Peyer's patch (tissue), 4 donors: ENCODE results near the gene SLC16A12.

Experiments used
- CTCF ChIP-seq, 6 experiments: fragments of 450-650 bp in 4 of 6; fragments of 200-600 bp in 2 of 6; sonication (generic) in 1 of 6; IDR thresholded peaks; one replicate each; pipeline ENCODE4 v1.5.1; 2017 to 2019; ENCODE audit warnings: antibody characterized with exemption in 6 of 6, mild to moderate bottlenecking in 3 of 6, moderate library complexity in 1 of 6
- POLR2A ChIP-seq, 2 donors: fragments of 450-650 bp; IDR thresholded peaks; one replicate each; pipeline ENCODE4 v1.5.1; 2017; ENCODE audit warnings: antibody characterized with exemption in 2 of 2, mild to moderate bottlenecking in 2 of 2, moderate library complexity in 2 of 2

DNA sequence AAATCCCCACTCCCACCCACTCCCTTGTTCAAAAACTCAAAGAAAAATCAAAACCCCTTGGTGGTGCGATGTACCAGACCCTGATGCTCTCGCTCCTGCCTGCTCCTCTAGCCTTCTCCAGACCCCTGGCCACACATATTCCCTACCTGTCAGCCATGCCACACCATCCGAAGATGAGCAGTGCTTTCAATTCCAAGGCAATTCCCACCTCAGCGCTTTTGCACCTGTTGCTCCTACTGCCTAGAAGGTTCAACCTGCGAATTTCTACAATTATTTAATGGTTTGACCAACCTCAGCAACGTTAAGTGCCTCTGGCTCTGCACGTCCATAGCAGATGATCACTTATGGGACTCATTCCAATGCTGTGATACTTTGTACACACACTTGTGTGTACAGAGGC lies 11.1 kb downstream of the SLC16A12 start:
- TF ChIP-seq CTCF (IDR thresholded peaks at IDR 0.05) (no peak), POLR2A (IDR thresholded peaks at IDR 0.05) (no peak)
